HepG2 (cell line): ENCODE data around the gene NPNT. TPM values are rescaled to one million over a fixed set of nuclear protein-coding genes. Genes with fewer than 3 reads are reported as not detected.

Source experiments
- CTCF ChIP-seq: sonication (generic); formaldehyde crosslinking; IDR thresholded peaks from 2 replicates; pipeline ENCODE4 v1.5.0; 2020; ENCODE audit warnings: mild to moderate bottlenecking, missing genetic modification reagents, moderate library complexity
- GFI1 ChIP-seq: sonication (generic); formaldehyde crosslinking; IDR thresholded peaks from 2 replicates; pipeline ENCODE4 v1.5.0; 2020; ENCODE audit warnings: missing genetic modification reagents, mild to moderate bottlenecking, borderline replicate concordance
- IKZF5 ChIP-seq: IDR thresholded peaks from 2 replicates; pipeline ENCODE4 v1.6.1; 2018; ENCODE audit warnings: missing genetic modification reagents, mild to moderate bottlenecking, missing compliant biosample characterization
- JUND ChIP-seq: sonication (generic); formaldehyde crosslinking; IDR thresholded peaks from 2 replicates; pipeline ENCODE4 v1.8.0; 2022; ENCODE audit warnings: mild to moderate bottlenecking, missing genetic modification reagents
- KAT7 ChIP-seq: IDR thresholded peaks from 2 replicates; pipeline ENCODE4 v1.6.1; 2018; ENCODE audit warnings: borderline replicate concordance, missing compliant biosample characterization
- MAF1 ChIP-seq: sonication (generic); formaldehyde crosslinking; IDR thresholded peaks from 2 replicates; pipeline ENCODE4 v1.5.0; 2020; ENCODE audit warnings: missing genetic modification reagents, borderline replicate concordance
- MAX ChIP-seq: IDR thresholded peaks from 2 replicates; pipeline ENCODE4 v1.6.1; 2012; ENCODE audit warnings: inconsistent platforms
- MED8 ChIP-seq: sonication (generic); formaldehyde crosslinking; IDR thresholded peaks from 2 replicates; pipeline ENCODE4 v1.8.1; 2023; ENCODE audit warnings: mild to moderate bottlenecking, missing genetic modification reagents; ENCODE audit not compliant: insufficient replicate concordance
- NR0B2 ChIP-seq: sonication (generic); formaldehyde crosslinking; IDR thresholded peaks from 2 replicates; pipeline ENCODE4 v1.4.0; 2020; ENCODE audit warnings: mild to moderate bottlenecking, missing genetic modification reagents
- RBFOX2 ChIP-seq: fragments of 200-400 bp; formaldehyde crosslinking; IDR thresholded peaks from 2 replicates; pipeline ENCODE4 v1.6.1; 2017; ENCODE audit warnings: low read depth, mild to moderate bottlenecking, low read length
- RBM39 ChIP-seq: fragments of 200-400 bp; formaldehyde crosslinking; IDR thresholded peaks from one replicate; pipeline ENCODE4 v1.6.1; 2018; ENCODE audit warnings: antibody characterized with exemption, mild to moderate bottlenecking, low read depth, low read length; ENCODE audit not compliant: poor library complexity, severe bottlenecking
- SCMH1 ChIP-seq: sonication (generic); formaldehyde crosslinking; IDR thresholded peaks from 2 replicates; pipeline ENCODE4 v1.9.0; 2021; ENCODE audit warnings: missing genetic modification reagents, mild to moderate bottlenecking, borderline replicate concordance
- TFAP4 ChIP-seq: sonication (generic); IDR thresholded peaks from 2 replicates; pipeline ENCODE4 v1.6.1; 2016; ENCODE audit warnings: low read depth, borderline replicate concordance
- TFDP1 ChIP-seq: IDR thresholded peaks from 2 replicates; pipeline ENCODE4 v1.6.1; 2016; ENCODE audit warnings: missing compliant biosample characterization, missing genetic modification reagents, borderline replicate concordance
- ZBTB44 ChIP-seq: sonication (generic); formaldehyde crosslinking; IDR thresholded peaks from 2 replicates; pipeline ENCODE4 v1.4.0; 2020; ENCODE audit warnings: missing genetic modification reagents
- ZNF333 ChIP-seq: sonication (generic); formaldehyde crosslinking; IDR thresholded peaks from 2 replicates; pipeline ENCODE4 v1.4.0; 2020; ENCODE audit warnings: mild to moderate bottlenecking, missing genetic modification reagents, borderline replicate concordance
- ZNF33A ChIP-seq: sonication (generic); formaldehyde crosslinking; IDR thresholded peaks from 2 replicates; pipeline ENCODE4 v1.5.1; 2020; ENCODE audit warnings: missing genetic modification reagents, mild to moderate bottlenecking, moderate library complexity, borderline replicate concordance
- ZNF546 ChIP-seq: sonication (generic); formaldehyde crosslinking; conservative IDR thresholded peaks from 2 replicates; pipeline ENCODE4 v1.8.1; 2023; ENCODE audit warnings: mild to moderate bottlenecking, missing genetic modification reagents
- ZNF777 ChIP-seq: sonication (generic); formaldehyde crosslinking; IDR thresholded peaks from 2 replicates; pipeline ENCODE4 v1.4.0; 2020; ENCODE audit warnings: missing genetic modification reagents
- ZNF841 ChIP-seq: sonication (generic); formaldehyde crosslinking; IDR thresholded peaks from 2 replicates; pipeline ENCODE4 v1.8.1; 2023; ENCODE audit warnings: missing genetic modification reagents, borderline replicate concordance
- ZSCAN22 ChIP-seq: sonication (generic); formaldehyde crosslinking; IDR thresholded peaks from 2 replicates; pipeline ENCODE4 v1.4.0; 2020; ENCODE audit warnings: mild to moderate bottlenecking, missing genetic modification reagents
- polyA plus RNA-seq, 8 experiments: library from polyadenylated mRNA; depleted of rRNA in 3 of 8; stranded (reverse) in 7 of 8; unstranded in 1 of 8; fragments of >200 nt; fragmentation: Illumina TruSeq in 4 of 8; extraction: Trizol in 4 of 8; gene quantifications; 2 replicates each; pipeline versions ENCODE4 v1.2.1 to v1.2.3, GENCODE V29; 2011 to 2016; ENCODE audit warnings: low read depth in 4 of 8, missing spikeins in 1 of 8, mixed read lengths in 1 of 8; ENCODE audit not compliant: insufficient read depth in 1 of 8
- total RNA-seq, 5 experiments: library from RNA; depleted of rRNA; stranded (reverse); fragments of >200 nt; fragmentation: Illumina TruSeq; extraction: Trizol; gene quantifications; 2 replicates each; pipeline ENCODE4 v1.2.3, GENCODE V29; 2016; ENCODE audit warnings: low read depth in 1 of 5

Gene NPNT
- total and polyA plus RNA-seq, 2 of the 13 experiments (the other 11 are each of a cell fraction or from before 2014, with no cell fraction given), result 1.1 to 19.1 TPM

GRCh38 chr4:105895583-105896460 lies 551 bp downstream of the NPNT start (continued):
- TF ChIP-seq ZNF777 (CRISPR knock-in tag), result peak; percentile 99
- TF ChIP-seq ZNF841, result no peak
- no peak for TF ChIP-seq NR0B2
- 0 out of 2 replicates have a peak, but pooled peaks have one; percentile 19 for TF ChIP-seq TFDP1 (CRISPR knock-in tag)
- TF ChIP-seq ZBTB44, result no peak
- TF ChIP-seq ZNF33A (CRISPR knock-in tag), result no peak
- no peak for TF ChIP-seq IKZF5 (CRISPR knock-in tag)
- TF ChIP-seq SCMH1 (CRISPR knock-in tag), result no peak
- TF ChIP-seq KAT7 (CRISPR knock-in tag), result no peak
- TF ChIP-seq MAX, result 0 out of 2 replicates have a peak, but pooled peaks have one; percentile 36
- TF ChIP-seq ZSCAN22, result no peak
- TF ChIP-seq ZNF333 (CRISPR knock-in tag), result no peak
- peak; percentile 82; the same call in 1 of the 2 replicates for TF ChIP-seq ZNF546 (CRISPR knock-in tag)
- TF ChIP-seq JUND (CRISPR knock-in tag), result no peak
- peak; percentile 56; the same call in 1 of the 2 replicates for TF ChIP-seq RBFOX2
- TF ChIP-seq MAF1 (CRISPR knock-in tag), result no peak
- TF ChIP-seq MED8 (CRISPR knock-in tag), result no peak
- no peak for TF ChIP-seq GFI1 (CRISPR knock-in tag)
- 0 out of 2 replicates have a peak, but pooled peaks have one; percentile 17 for TF ChIP-seq CTCF (CRISPR knock-in tag)
- peak; percentile 27 for TF ChIP-seq RBM39
- TF ChIP-seq TFAP4, result no peak
